Stimulated activated CD4-positive, alpha-beta T cell treated with anti-CD3 and anti-CD28 coated beads, Interleukin-2, amount 100 ng/mL, for 4 hours (primary cell): ENCODE data around the gene CD96.
"Not testable (repeated sequence)": the region's sequence is repeated elsewhere in the genome, so short reads cannot be mapped to it uniquely, and the experiment has no call there.

Experiments used
- DNase-seq: peaks from one replicate; pipeline ENCODE4 v3.0.0-alpha.2; 2020; ENCODE audit warnings: low read depth

Gene CD96

GRCh38 chr3:111541911-111542483 lies at the start of gene CD96:
TSS of gene CD96 (plus strand) at chr3:111542197. CDS start at chr3:111542249, 52 bp downstream.
- DNase-seq = peak; percentile 69

- no peak for DNase-seq
Measured at GRCh38 chr3:111493276-111493675, 48.7 kb upstream of the CD96 start.

GRCh38 chr3:111496894-111497559 lies 45.0 kb upstream of the CD96 start:
- no peak for DNase-seq

GRCh38 chr3:111498022-111498421 lies 44.0 kb upstream of the CD96 start:
- no peak for DNase-seq

- no peak for DNase-seq
Measured at GRCh38 chr3:111506435-111506834, 35.6 kb upstream of the CD96 start.

- DNase-seq = no peak
Measured at GRCh38 chr3:111509308-111509707, 32.7 kb upstream of the CD96 start.

- DNase-seq = no peak
Measured at GRCh38 chr3:111517801-111518200, 24.2 kb upstream of the CD96 start.

- no peak for DNase-seq
Measured at GRCh38 chr3:111519178-111519855, 22.7 kb upstream of the CD96 start.

- no peak for DNase-seq
Measured at GRCh38 chr3:111521891-111522290, 20.1 kb upstream of the CD96 start.

GRCh38 chr3:111524486-111524885 lies 17.5 kb upstream of the CD96 start:
- not testable (repeated sequence) for DNase-seq

- DNase-seq = no peak
Measured at GRCh38 chr3:111531446-111531845, 10.6 kb upstream of the CD96 start.

GRCh38 chr3:111534701-111535100 lies 7.3 kb upstream of the CD96 start:
- no peak for DNase-seq

- no peak for DNase-seq
Measured at GRCh38 chr3:111538111-111538510, 3.9 kb upstream of the CD96 start.

- no peak for DNase-seq
Measured at GRCh38 chr3:111538681-111539083, 3.3 kb upstream of the CD96 start.

- peak; percentile 46 for DNase-seq
Measured at GRCh38 chr3:111539351-111540331, 2.4 kb upstream of the CD96 start.

- DNase-seq = no peak
Measured at GRCh38 chr3:111541391-111541790, 606 bp upstream of the CD96 start.

- no peak for DNase-seq
Measured at GRCh38 chr3:111542611-111543300, 759 bp downstream of the CD96 start.

GRCh38 chr3:111545349-111545748 lies 3.4 kb downstream of the CD96 start:
- DNase-seq = no peak

GRCh38 chr3:111547631-111548030 lies 5.6 kb downstream of the CD96 start:
- no peak for DNase-seq

GRCh38 chr3:111548092-111548491 lies 6.1 kb downstream of the CD96 start:
- no peak for DNase-seq

- DNase-seq = no peak
Measured at GRCh38 chr3:111548756-111549155, 6.8 kb downstream of the CD96 start.

- not testable (repeated sequence) for DNase-seq
Measured at GRCh38 chr3:111561902-111562301, 19.9 kb downstream of the CD96 start.
